Liver (tissue), 3 donors: Measurements from ENCODE around the gene TMEM108.

Experiments
- CTCF ChIP-seq: fragments of 150-350 bp; IDR thresholded peaks from 2 replicates; pipeline ENCODE4 v1.5.1; 2017; ENCODE audit warnings: improper control_type of control experiment, low read depth, low read length; ENCODE audit not compliant: missing input control
- EGR1 ChIP-seq, 2 donors: IDR thresholded peaks; 2 replicates each; pipeline ENCODE4 v1.6.1; 2016 to 2018; ENCODE audit warnings: antibody characterized with exemption in 2 of 2, low read depth in 2 of 2
- GABPA ChIP-seq, 2 donors: IDR thresholded peaks in 1 of 2; conservative IDR thresholded peaks in 1 of 2; 2 replicates each; pipeline ENCODE4 v1.6.1; 2016; ENCODE audit warnings: antibody characterized with exemption in 2 of 2, mild to moderate bottlenecking in 1 of 2, moderate library complexity in 1 of 2
- HNF4G ChIP-seq: IDR thresholded peaks from 2 replicates; pipeline ENCODE4 v1.6.1; 2016; ENCODE audit warnings: antibody characterized with exemption
- REST ChIP-seq: IDR thresholded peaks from 2 replicates; pipeline ENCODE4 v1.6.1; 2016; ENCODE audit warnings: antibody characterized with exemption, mild to moderate bottlenecking
- TAF1 ChIP-seq: conservative IDR thresholded peaks from 2 replicates; pipeline ENCODE4 v1.6.1; 2016; ENCODE audit warnings: antibody characterized with exemption, mild to moderate bottlenecking
- TF ChIP-seq, protein P1 (sequence below): IDR thresholded peaks from 2 replicates; pipeline ENCODE4 v1.6.1; 2016; ENCODE audit warnings: antibody characterized with exemption
- donor health status: healthy.
- donor health status: healthy.

DNA sequence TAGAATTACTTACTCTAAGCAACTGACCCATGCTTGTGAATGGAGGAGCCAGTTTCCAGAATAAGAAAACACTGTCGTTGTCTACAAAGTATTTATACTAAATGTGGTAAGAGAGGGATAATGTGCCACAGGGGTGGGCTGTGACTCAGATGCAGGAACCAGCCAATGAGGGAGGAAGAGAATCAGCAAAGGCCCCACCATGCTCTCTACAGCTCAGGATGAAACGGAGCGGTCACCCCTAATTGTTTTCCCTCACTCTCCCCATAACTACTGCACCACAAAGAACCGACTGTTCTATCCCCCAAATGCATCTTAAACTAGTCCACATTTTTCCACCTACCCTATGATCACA lies 406.2 kb downstream of the TMEM108 start:
- TF ChIP-seq TAF1 (no peak), CTCF (no peak), GABPA (IDR thresholded peaks at IDR 0.05 in 1 of 2, conservative IDR thresholded peaks at IDR 0.05 in 1 of 2) (no peak), HNF4G (no peak), EGR1 (IDR thresholded peaks at IDR 0.05; ENCODE audit: low read depth in 2 of 2) (no peak), REST (no peak)
- TF ChIP-seq, protein P1, sequence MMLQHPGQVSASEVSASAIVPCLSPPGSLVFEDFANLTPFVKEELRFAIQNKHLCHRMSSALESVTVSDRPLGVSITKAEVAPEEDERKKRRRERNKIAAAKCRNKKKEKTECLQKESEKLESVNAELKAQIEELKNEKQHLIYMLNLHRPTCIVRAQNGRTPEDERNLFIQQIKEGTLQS: no peak
